NCI-H2081 treated with DMSO at 0.1 percent for 48 hours (cell line): ENCODE data around the gene RPN2.

Experiments used
- DNase-seq: peaks from one replicate; lab custom pipeline; 2025; lab: John Stamatoyannopoulos, UW

Gene RPN2

DNA sequence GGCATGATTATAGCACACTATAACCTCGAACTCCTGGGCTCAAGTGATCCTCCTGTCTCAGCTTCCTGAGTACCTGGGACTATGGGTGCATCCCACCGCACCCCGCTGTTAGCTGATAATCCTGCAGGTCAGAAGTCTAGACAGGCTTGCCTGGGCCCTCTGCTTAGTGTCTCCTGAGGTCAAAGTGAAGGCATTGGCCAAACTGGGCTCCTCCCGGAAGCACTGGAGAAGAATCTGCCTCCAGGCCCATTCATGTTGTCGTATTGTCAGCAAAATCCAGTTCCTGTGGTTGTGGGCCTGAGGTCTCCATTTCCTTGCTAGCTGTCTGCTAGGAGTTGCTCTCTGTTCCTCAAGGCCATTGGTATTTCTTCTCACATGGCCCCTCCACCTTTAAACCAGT, 6.6 kb downstream of the RPN2 start:
- no peak for DNase-seq

DNA sequence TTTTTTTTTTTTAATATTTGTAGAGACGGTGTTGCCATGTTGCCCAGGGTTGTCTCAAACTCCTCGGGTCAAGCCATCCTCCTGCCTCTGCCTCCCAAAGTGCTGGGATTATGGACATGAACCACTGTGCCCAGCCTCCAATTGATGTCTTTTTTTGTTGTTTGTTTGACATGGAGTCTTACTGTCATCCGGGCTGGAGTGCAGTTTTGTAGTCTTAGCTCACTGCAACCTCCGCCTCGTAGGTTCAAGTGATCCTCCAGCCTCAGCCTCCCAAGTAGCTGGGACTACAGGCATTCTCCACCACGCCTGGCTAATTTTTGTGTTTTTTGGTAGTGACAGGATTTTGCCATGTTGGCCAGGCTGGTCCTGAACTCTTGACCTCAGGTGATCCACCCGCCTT, 9.7 kb downstream of the RPN2 start:
- DNase-seq = no peak

DNA sequence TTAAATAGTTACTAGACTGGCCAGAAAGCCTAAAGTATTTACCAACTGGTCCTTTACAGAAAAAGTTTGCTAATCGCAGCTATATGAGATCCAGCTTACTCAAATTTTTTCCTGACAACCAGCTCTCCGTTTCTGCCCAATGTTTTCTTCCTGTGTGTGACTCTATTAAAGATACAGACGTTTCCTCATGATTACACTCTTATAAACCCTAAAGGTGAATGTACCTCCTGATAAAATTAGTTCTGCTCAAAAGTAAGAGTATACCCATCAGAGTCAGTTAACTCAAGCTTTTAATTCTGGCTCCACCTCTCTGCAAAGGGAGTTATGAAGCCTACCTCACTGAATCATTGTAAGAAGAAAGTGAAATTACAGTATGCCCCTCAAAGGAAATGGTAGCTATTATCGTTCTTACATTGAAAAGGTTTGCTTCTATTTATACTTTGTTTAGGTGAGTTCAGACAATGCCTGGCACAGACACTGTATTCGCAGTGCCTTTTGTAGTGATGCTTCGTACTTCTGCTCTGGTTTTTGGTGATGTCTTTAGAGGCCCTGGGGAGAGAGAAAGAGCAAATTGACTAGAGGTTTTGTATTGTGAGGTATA, 10.4 kb downstream of the RPN2 start:
- DNase-seq = no peak

DNA sequence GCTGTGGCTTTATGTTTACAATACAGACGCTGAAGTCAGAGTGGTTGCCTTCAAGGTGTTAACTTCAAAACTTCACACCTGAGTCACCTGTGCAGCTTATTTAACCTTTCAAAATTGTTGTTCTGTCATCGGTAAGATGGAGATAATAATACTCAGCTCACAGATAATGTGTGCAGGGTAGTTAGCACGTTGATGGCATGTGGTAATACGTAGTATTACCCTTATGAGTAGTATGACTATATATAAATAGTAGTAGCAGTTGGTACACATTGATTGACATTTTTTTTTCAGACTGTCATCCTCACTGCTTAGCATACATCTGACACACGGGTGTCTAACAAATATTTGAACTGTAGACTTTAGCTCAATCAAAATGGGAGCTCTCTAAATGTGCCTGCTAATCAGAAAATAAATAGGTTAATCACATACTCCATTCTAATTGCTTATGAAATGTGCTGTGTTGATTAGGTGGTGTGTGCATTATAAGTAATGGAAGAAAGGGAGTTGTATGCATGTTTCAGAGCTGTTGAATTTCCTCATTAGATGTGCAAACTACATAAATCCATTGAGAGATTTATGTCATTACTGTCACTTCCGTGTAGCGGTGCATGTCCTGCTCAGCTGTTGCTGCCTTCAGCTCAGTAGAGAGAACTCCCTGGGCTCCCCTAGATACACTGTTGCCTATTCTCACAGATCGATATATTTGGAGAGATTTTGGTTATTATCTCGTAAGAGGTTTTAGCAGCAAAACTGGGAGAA, 11.4 kb downstream of the RPN2 start:
- DNase-seq = no peak

DNA sequence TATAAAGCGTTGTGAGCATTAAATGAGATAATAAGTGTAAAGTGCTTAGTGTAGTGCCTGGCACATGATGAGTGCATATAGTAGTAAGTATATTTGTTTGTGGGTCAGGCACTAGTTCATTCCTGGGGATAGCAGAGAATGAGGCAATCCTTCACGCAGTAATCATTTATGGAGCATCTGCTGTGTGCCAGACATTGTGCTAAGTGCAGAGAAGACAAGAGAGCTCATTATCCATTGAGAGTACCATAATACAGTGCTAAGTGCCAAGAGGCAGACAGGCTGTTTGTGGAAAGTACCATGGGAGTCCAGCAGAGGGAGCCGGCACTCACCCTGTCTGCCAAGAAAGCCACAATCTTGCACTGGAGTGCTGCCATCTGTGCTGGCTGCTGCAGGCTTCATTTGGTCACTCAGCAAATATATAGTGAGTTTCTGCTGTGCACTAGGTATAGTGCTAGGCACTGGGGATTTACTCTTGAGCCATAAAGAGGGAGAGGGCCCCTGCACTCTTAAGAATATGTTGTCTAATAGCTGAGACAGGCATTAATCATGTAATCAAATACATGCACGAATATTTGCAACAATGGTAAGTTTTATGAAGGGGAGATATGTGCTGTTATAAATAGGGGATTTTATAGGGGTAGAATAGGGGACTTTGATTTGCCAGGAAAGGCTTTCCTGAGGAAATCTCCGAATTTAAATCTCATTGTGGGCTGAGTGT, 13.2 kb downstream of the RPN2 start:
- no peak for DNase-seq

DNA sequence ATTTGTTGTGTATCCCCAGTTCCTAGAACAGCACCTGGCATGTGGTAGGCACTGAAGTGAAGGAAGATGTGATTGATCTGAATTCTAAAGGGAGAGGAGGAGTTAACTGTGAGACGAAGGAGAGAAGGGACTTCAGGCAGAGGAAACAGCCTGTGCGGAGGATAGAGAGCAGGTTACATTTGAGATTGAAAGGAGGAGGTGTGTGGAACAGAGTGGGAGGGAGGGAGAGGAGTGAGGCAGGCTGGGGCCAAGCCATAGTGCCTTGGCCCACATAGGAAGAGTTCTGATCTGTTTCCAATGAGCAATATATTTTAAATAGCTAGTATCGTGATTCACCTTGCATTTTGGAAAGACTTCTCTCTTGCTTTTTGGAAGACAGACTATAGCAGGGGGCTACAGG, 14.1 kb downstream of the RPN2 start:
- no peak for DNase-seq

DNA sequence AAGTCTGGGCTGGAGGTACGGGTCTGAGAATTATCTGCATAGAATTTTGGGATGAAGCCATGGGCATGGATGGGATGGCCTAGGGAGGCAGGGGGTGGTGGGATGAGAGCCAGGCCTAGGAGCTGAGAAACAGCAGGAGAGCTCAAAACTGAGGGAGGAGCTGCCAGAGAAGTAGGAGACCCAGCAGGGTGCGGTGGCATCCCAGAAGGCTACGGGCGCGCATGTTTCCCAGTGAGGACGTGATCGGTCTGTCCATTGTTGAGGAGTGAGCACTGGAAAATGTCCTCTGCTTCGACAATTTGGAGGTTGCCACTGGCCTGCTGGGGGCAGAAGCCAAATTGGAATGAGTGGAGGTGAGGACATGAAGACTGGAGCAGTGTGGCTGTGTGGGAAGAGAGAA, 14.7 kb downstream of the RPN2 start:
- no peak for DNase-seq

DNA sequence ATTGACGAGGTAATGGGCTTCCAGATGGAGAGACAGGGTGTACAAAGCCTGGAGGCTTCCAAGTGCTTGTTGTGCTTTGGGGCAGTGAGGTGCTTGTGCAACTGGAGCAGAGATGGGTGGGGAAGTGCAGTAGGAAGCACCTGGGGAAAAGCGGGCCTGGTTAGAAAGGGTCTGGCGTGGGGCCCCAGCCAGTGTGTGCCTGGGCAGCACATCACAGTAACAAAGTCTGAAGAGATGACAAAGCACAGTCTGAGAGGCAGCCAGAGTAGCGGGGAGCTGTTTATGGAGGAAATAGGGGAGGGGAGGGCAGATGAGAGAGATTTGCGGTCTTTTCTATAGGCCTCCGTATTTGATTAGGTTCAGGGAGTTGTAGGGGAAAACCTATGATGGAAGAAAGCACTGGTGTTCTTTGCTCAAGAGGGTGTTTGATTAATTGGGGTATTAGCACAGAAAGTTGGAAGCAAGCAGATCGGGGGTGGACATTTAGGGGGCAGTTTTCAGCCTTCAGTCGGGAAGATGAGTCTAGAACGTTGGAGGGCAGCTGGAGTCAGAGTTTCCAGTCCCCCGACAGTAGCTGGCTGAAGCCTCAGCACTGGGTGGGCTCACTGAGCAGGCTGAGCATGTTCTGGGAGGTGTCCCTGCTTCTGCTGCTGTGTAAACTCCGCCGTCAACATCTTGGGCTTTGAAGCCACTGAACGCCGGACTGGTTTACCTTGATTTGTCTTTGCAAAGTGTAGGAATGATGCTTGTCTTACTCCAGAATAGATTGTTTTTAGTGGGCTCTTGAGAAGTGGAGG, 15.7 kb downstream of the RPN2 start:
- DNase-seq = no peak

DNA sequence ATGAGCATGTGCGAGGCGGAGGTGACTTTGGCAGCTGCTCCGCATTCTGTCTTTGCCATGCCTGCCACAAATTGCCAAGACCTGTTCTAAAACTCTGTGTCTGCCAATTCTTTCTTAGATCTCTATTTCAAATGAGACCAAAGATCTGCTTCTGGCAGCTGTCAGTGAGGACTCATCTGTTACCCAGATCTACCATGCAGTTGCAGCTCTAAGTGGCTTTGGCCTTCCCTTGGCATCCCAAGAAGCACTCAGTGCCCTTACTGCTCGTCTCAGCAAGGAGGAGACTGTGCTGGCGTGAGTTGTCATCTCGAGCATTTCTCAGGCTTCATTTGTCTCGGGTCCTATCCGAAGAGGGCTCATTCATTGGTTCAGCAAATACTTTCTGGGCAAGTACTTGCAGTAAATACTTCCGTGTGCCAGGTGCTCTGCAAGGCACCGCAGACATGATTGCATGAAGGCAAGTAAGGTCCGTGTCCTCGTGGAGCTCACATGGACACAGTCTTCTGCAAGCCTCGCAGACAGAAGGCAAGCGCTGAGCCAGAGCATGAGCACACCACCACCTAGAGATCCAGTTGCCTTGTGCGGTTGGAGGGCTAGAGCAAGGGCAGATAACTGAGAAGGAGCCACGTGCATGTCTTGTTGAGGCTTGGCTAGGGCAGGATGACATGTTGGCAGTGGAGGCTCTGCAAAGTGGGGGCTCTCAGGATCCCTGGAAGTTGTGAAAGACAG, 20.0 kb downstream of the RPN2 start:
- DNase-seq = no peak

DNA sequence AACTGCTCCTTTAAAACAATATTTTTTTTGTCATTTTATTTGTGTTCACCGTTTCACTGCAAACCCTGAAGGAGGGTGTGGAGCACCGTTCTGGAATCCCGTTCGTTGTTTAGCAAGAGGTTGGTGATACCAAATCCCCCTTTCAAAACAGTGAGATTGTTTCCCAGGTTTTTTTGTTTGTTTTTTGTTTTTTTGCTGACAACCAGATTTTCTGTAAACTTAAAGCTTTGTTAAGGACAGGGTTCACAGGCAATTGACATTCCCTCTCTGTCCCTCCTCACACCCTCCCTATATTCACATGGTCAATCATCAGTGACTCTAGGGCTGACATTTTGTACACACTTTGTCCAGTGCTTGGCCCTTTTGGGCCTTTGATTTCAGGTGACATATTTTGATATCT, 21.2 kb downstream of the RPN2 start:
- DNase-seq = no peak

DNA sequence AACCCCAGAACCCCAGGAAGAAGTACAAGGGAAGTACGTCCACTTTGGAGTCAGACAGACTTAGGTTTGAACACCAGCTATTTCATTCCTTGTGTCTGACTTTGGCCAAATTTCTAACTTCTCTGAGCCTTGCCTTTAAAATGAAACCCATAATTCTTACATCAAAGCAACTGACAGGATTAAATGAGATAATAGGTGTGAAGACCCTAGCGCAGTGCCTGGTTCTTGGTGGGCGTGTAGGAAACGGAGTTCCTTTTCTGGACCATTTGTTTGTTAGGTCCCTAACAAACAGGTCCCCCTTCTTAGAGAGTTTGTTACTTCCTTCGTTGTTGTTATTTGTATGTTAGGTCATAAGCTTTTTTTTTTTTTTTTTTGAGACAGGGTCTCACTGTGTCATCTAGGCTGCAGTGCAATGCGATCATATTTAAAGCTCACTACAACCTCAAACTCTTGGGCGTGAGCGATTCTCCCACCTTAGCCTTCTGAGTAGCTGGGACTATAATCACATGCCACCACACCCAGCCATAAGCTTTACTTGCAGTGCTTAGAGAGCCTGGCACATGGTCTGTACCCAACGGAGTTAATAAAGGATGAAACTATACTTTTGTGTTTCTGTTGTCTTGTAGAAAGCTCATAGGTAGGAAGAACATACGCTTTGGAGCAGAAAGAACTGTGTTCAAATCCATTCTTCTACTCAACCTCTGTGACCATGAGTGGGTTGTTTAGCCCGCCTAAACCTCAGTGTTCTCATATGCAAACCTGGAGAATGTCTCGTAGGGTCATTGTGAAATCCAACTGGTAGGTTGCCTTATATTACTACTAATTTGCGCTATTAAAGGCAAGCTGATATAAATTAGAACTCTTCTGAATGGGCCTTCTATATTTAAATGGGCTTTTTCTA, 22.0 kb downstream of the RPN2 start:
- DNase-seq = no peak

DNA sequence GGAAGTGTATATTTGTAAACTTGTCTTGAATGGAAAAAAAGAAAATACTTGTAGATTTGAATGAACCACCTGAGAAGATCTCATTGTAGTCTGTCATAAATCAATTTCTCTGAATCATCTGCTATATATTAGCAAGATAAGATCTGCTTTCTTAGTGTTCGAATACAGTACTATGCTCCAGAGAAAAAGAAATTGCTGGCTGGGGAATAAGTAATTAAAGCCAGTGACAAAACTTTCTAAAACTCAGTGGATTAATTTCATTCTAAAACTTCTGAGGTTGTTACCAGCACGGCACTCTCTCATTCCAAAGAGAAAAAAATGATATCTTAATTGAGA, 22.7 kb downstream of the RPN2 start:
- DNase-seq = no peak

DNA sequence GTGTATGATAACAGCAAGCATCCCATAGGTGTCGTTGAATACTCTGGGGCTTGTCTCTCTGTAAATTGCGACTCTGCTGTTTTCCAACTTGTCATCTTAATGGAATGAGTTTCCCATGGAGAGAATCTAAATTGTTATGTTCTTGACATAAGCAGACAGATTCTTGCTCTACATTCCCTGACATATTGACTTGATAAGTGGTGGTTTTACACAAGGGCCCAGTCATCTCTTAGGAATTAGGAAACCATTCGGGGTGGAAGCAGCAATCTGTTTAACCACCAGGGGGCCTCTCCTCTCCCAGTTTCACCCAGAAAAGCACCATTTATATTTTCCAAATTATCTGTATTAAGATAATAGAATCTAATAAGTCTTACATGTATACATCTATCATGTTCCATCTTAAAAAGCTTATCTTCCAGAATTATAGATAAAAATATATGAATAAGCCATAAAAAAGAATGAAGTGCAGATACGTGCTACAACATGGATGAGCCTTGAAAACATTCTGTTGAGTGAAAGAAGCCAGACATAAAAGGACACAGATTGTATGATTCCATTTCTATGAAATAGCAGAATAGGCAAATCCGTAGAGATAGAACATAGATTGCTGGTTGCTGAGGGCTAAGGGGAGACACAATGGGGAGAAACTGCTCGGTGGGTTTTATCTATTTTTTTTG, 23.3 kb downstream of the RPN2 start:
- no peak for DNase-seq

DNA sequence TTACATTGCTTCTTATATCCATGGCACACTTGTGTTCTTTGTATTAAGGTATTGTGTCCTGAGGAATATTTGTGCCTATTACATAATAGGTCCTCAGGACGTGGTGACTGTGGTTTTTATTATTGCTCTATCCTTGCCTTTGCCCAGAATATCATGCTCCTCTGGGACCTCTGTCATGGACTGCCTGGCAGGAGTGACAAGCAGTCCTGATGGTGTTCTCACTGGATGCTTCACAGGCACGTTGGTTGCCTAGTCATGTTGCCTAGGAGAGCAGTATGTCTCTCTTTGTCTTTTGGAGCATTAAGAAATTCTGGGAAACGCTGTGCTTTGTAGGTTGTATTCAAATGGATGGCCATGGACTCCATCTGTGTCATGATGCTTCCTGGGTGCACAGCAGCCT, 24.9 kb downstream of the RPN2 start:
- DNase-seq = no peak

DNA sequence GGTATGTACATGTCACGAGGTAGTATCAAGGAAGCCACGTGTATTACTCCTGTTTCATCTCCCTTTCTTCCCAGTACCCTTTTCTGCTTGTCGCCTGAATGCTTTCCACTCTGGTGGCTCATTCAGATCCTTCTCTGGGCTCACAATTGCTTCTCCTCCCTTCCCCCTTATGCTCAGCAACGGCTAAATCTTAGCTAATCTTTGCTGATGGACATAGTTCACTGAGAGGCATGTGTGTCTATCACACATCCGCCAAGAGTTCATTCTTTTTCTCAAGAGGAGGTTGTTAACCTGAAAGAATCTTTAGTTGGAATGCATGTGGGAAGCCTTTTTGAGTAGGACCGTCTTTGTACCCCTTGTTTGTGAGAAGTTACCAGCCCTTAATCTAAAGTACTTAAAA, 26.0 kb downstream of the RPN2 start:
- no peak for DNase-seq

DNA sequence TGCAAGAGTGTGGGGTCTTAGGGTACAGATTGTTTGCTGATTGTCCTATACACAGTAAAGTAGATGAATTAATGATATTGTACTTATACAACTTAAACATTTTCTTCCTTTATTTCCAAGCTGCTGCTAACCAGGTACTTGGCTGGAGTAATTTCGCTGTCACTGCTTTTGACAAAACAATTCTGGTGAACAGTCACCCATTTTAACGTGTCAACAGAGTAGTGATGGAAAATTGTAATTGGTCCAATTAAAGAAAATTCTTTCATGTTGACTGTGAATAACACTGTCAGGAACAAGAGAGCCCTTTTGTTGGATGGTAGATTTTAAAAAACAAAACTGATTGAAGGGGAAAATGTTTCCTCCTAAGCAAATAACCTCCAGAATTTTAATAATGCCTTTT, 26.7 kb downstream of the RPN2 start:
- no peak for DNase-seq

DNA sequence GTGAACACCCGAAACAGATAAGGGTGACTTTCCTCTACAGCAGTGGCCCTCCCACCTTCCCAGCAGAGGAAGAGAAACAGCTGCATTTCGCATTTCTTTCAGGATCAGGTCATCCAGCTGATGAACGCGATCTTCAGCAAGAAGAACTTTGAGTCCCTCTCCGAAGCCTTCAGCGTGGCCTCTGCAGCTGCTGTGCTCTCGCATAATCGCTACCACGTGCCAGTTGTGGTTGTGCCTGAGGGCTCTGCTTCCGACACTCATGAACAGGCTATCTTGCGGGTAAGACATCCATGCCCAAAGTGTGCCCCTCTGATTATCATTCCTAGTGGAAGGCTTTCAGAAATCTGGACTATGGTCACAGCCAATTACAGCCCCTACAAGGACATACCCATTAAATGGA, 28.0 kb downstream of the RPN2 start:
- DNase-seq = no peak

DNA sequence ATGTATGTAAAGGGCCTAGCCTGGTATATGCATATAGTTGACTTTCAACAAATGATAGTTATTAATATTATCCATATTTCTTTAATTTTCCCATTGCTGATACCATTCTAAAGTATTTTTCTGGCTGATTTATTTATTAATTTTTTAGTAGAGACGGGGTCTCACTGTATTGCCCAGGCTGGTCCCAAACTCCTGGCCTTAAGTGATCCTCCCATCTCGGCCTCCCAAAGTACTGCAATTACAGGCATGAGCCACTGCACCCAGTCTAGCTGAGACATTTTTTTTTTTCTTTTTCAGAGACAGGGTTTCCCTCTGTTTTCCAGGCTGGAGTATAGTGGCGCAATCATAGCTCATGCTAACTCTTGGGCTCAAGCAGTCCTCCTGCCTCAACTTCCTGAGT, 30.1 kb downstream of the RPN2 start:
- DNase-seq = no peak

DNA sequence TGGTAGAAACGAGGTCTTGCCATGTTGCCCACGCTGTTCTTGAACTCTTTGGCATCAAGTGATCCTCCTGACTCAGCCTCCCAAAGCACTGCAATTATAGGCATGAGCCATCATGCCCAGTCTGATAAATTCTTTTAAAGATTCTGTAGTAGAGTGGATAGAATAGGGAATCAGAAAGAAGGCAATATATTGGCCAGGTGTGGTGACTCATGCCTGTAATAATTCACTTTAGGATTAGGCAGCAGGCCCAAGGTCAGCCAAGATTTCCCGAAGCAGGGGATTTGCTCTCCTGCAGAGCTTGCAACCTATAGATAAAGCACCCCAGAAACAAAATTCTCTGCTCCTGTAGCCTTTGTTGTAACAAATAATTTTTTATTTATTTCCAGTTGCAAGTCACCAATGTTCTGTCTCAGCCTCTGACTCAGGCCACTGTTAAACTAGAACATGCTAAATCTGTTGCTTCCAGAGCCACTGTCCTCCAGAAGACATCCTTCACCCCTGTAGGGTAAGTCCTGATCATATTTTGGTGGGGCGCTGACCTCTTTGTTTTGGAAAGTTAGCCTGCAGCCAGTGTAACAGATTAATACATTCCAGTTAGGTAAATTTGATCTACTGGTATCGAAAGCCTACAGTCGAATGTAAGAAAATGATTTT, 30.7 kb downstream of the RPN2 start:
- DNase-seq = no peak

DNA sequence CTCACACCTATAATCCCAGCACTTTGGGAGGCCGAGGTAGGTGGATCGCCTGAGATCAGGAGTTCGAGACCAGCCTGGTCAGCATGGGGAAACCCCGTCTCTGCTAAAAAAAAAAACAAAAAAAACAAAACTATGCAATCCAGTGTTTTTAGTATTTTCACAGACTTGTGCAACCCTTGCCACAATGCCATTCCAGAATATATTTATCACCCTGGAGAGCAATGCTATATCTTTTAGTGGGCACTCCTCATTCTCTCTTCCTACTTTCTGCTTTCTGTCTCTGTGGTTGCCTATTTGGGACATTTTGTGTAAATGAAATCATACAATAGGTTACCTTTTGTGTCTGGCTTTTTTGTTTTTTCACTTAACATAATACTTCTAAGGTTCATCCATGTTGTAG, 39.3 kb downstream of the RPN2 start:
- no peak for DNase-seq
